Chondrocyte (in vitro differentiated cells): Measurements from ENCODE around the gene UPP2. TPM values are rescaled to one million over a fixed set of nuclear protein-coding genes. Genes with fewer than 3 reads are reported as not detected.

Experiments used
- DNase-seq: peaks from one replicate; pipeline ENCODE4 v3.0.0; 2021; ENCODE audit warnings: mixed read lengths, low spot score
- H3K27ac Mint-ChIP-seq: one replicate; pipeline ENCODE4 v1.8.0; 2021; ENCODE audit warnings: mild to moderate bottlenecking, moderate library complexity, mixed read lengths; ENCODE audit not compliant: unreplicated experiment
- H3K27me3 Mint-ChIP-seq: 2 replicates; pipeline ENCODE4 v1.8.0; 2021; ENCODE audit warnings: low read depth, mixed read lengths
- H3K36me3 Mint-ChIP-seq: 2 replicates; pipeline ENCODE4 v1.8.0; 2021; ENCODE audit warnings: low read depth, mixed read lengths
- H3K4me1 Mint-ChIP-seq: 2 replicates; pipeline ENCODE4 v1.8.0; 2021; ENCODE audit warnings: low read depth, mild to moderate bottlenecking, mixed read lengths
- H3K4me3 Mint-ChIP-seq: one replicate; pipeline ENCODE4 v1.8.0; 2021; ENCODE audit warnings: mild to moderate bottlenecking, moderate library complexity, mixed read lengths; ENCODE audit not compliant: unreplicated experiment
- H3K9me3 Mint-ChIP-seq: 2 replicates; pipeline ENCODE4 v1.8.0; 2021; ENCODE audit warnings: low read depth, mixed read lengths
- total RNA-seq: library from RNA; stranded (reverse); gene quantifications from 3 replicates; pipeline ENCODE4 v1.2.1, GENCODE V29; 2021
- TF ChIP-seq, protein P1 (sequence below): fragments of 200-600 bp; sonication (generic); IDR thresholded peaks from 2 replicates; pipeline ENCODE4 v1.5.0; 2021; ENCODE audit warnings: antibody characterized with exemption, mild to moderate bottlenecking, moderate library complexity

The UPP2 gene
- total RNA-seq, 1 donor from 2014 or later = not detected

DNA sequence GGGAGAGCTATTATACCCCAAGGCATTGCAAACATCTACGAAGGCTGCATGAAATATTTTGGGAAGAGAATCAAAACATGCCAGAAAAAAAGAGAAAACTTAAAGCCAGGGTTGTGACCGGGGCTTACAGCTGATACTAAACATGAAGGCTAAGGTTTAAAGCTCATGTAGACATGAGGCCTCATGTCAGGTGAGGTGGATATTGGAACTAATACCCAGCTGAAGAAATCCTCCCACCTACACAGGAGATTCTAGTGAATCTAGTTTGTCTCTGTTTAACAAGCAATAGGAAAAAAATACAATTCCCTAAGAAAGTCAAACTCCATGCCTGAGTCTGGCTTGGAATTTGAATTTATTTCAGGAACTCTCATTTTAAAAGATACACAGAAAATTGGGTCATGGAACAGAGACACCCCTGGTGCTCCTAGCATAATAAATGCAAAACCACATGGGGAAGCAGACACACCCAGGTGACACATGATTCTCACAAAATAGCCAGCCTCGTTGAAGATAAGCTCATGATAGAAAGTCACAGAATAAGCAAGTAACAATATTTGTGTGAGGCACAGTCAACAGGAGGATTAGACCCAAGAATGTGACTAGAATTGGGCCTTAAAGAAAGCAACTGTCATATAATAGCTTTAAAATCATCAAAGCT is 42.2 kb downstream of the UPP2 start:
- H3K27ac Mint-ChIP-seq = no peak overlapping the region
- TF ChIP-seq, protein P1, sequence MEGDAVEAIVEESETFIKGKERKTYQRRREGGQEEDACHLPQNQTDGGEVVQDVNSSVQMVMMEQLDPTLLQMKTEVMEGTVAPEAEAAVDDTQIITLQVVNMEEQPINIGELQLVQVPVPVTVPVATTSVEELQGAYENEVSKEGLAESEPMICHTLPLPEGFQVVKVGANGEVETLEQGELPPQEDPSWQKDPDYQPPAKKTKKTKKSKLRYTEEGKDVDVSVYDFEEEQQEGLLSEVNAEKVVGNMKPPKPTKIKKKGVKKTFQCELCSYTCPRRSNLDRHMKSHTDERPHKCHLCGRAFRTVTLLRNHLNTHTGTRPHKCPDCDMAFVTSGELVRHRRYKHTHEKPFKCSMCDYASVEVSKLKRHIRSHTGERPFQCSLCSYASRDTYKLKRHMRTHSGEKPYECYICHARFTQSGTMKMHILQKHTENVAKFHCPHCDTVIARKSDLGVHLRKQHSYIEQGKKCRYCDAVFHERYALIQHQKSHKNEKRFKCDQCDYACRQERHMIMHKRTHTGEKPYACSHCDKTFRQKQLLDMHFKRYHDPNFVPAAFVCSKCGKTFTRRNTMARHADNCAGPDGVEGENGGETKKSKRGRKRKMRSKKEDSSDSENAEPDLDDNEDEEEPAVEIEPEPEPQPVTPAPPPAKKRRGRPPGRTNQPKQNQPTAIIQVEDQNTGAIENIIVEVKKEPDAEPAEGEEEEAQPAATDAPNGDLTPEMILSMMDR = no peak
- H3K9me3 Mint-ChIP-seq = peaks cover 18% of the 10 kb centered on the region
- H3K36me3 Mint-ChIP-seq = peaks cover 5% of the 10 kb centered on the region
- peaks cover 8% of the 10 kb centered on the region for H3K4me1 Mint-ChIP-seq
- DNase-seq = no peak
- H3K4me3 Mint-ChIP-seq = no peak overlapping the region
- H3K27me3 Mint-ChIP-seq = no peaks in the 10 kb centered on the region

- H3K27ac Mint-ChIP-seq = no peak overlapping the region
- peaks cover 9% of the 10 kb centered on the region for H3K36me3 Mint-ChIP-seq
- DNase-seq = no peak
- H3K4me3 Mint-ChIP-seq = no peak overlapping the region
- TF ChIP-seq, protein P1 = no peak
- peaks cover 23% of the 10 kb centered on the region for H3K9me3 Mint-ChIP-seq
- no peaks in the 10 kb centered on the region for H3K27me3 Mint-ChIP-seq
- peaks cover 8% of the 10 kb centered on the region for H3K4me1 Mint-ChIP-seq
Measured at GRCh38 chr2:158144914-158145625, 43.4 kb downstream of the UPP2 start.

DNA sequence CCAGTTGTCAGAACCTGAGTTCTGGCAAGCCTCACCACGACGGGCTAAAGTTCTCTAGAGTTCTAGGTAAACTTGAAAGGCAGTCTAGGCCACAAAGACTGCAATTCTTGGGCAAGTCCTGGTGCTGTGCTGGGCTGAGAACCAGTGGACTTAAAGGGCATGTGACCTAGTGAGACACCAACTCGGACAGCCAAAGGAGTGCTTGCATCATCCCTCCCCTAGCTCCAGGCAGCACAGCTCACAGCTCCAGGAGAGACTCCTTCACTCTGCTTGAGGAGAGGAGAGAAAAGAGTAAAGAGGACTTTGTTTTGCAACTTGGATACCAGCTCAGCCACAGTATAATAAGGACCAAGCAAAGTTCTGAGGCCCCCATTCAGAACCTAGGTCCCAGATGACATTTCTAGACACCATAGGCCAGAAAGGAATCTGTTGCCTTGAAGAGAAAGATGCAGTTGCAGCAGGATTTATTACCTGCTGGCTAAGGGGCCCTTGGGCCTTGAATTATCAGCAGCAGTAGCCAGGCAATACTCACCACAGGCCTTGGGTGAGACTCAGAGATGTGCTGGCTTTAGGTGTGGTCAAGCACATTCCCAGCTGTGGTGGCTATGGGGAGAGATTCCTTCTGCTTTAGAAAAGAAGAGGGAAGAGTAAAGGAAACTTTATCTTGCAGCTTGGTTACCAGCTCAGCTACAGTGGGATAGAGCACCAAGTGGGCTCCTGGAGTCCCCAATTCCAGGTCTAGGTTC is 51.8 kb downstream of the UPP2 start:
- peaks cover 6% of the 10 kb centered on the region for H3K36me3 Mint-ChIP-seq
- H3K27ac Mint-ChIP-seq = no peak overlapping the region
- TF ChIP-seq, protein P1 = no peak
- H3K27me3 Mint-ChIP-seq = no peaks in the 10 kb centered on the region
- DNase-seq = no peak
- H3K9me3 Mint-ChIP-seq = peaks cover 23% of the 10 kb centered on the region
- no peaks in the 10 kb centered on the region for H3K4me1 Mint-ChIP-seq
- H3K4me3 Mint-ChIP-seq = no peak overlapping the region

- Mint-ChIP-seq H3K4me3 (no peak overlapping the region), H3K36me3 (peaks cover 4% of the 10 kb centered on the region), H3K27me3 (no peaks in the 10 kb centered on the region), H3K27ac (no peak overlapping the region), H3K4me1 (no peaks in the 10 kb centered on the region), H3K9me3 (peaks cover 20% of the 10 kb centered on the region)
- TF ChIP-seq, protein P1 = no peak
- no peak for DNase-seq
Measured at GRCh38 chr2:158154596-158154995, 52.9 kb downstream of the UPP2 start.

DNA sequence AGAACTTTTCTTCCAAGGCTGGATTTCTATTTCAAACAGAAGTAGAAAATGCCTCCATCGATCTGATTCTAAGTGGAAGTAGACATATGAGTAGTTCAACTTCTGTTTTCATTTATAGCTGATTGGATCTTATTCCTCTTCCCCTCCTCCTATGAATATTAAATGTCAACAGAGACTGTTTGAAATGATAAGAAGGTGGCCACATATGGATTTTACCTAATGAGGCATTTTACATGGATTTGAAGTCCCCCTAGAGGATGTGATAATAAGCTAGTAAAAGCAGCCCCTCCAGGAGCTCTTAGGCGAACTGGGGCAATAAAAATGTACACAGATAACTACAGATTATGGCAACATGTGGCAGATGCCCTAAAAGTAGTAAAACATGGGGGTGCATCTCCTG is 71.0 kb downstream of the UPP2 start:
- Mint-ChIP-seq H3K27me3 (no peaks in the 10 kb centered on the region), H3K9me3 (no peaks in the 10 kb centered on the region), H3K4me3 (no peak overlapping the region), H3K36me3 (no peaks in the 10 kb centered on the region), H3K27ac (no peak overlapping the region), H3K4me1 (peaks cover 6% of the 10 kb centered on the region)
- DNase-seq = no peak
- TF ChIP-seq, protein P1 = no peak
